GM18861 (cell line): Measurements from ENCODE around the gene TSC22D2.
"Not testable (repeated sequence)": the region's sequence is repeated elsewhere in the genome, so short reads cannot be mapped to it uniquely, and the experiment has no call there.

Experiments
- ATAC-seq: cut with Tn5 transposase; IDR thresholded peaks from one replicate; pipeline ENCODE4 v1.9.1; 2021; ENCODE audit not compliant: unreplicated experiment

TSC22D2 gene

GRCh38 chr3:150479370-150479769, 71.3 kb downstream of the TSC22D2 start:
- no peak for ATAC-seq

DNA sequence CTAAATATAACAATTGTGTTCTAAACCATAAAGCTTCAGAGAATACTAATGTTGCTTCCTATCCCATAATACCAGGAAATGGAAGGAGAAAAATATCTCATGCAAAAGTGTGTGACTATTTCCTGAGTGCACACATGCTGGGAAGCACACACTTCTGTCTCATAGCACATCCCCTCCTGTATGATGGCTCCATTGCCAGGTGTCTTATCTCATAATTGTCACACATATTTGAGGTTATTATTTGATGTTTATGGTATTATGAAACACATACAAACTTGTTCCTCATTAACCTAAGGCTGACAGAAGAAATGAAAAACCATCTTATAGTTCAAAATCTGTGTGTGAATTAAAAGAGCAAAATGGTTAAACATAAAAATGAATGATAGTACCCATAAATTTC, 72.8 kb downstream of the TSC22D2 start:
- no peak for ATAC-seq

- no peak for ATAC-seq
Measured at GRCh38 chr3:150483226-150483625, 75.1 kb downstream of the TSC22D2 start.

GRCh38 chr3:150484410-150484809, 76.3 kb downstream of the TSC22D2 start:
- no peak for ATAC-seq

GRCh38 chr3:150488867-150489266, 80.8 kb downstream of the TSC22D2 start:
- ATAC-seq, result no peak

DNA sequence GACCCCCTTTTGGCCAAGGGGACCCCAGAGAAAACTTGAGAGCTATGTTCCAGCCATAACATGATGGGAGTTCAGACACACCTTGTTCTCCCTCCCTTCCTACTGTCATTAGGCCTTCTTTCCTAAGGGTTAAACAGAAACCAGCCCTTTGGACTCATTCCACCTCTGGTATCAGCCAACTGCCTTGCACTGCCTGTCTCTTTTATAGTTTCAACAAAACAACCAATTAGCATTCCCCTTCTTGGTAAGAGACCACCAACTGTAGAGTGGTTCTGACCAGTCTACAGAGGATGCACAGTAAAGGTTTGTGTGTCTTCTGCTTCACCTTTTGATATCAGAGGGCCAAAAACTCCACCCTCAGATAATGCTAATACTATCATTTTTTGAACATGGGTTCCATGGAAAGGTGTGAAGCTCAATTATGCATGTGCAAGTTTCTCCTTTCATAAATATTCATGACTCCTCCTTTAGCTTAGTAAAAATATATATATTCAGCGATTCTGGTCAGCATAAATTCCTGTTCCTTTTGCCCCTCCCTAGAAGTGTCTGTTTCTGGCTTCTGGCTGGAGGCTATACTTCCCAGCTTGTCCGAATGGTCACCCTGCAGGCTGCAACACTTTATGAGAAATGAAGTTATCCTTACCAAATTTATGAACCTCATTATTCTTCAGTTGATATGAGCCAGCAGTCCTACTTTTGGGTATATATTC, 82.3 kb downstream of the TSC22D2 start:
- ATAC-seq, result no peak

DNA sequence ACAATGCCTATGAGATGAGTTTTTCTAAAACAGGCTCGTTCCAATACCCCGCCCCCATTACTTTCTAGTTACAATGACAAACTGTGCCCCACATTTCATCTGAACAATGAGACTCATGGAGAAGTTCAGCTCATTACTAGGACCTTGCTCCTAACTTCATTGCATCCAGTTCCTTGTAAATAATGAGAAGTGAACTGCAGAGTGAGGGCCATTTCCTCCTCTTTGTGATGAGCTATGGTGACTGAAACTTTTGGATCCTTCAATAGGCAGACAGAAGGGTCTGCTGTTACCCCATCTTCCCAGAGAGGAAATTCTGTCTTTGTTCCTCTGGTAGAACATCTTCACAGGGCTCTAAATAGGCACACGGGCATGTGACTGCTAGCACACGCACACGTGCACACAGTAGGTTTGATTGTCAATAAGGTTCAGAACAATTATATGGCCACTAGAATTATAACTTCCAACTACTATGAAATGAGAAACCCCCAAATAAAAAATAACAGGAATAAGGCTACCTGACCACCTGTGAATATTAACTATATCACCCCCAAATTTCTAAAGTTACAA, 86.4 kb downstream of the TSC22D2 start:
- ATAC-seq, result no peak

GRCh38 chr3:150495149-150495548, 87.1 kb downstream of the TSC22D2 start:
- ATAC-seq, result no peak

- no peak for ATAC-seq
Measured at GRCh38 chr3:150495563-150496168, 87.6 kb downstream of the TSC22D2 start.

- ATAC-seq, result no peak
Measured at GRCh38 chr3:150497956-150498355, 89.9 kb downstream of the TSC22D2 start.

- not testable (repeated sequence) for ATAC-seq
Measured at GRCh38 chr3:150500960-150501359, 92.9 kb downstream of the TSC22D2 start.

GRCh38 chr3:150503402-150504099, 95.5 kb downstream of the TSC22D2 start:
- no peak for ATAC-seq

DNA sequence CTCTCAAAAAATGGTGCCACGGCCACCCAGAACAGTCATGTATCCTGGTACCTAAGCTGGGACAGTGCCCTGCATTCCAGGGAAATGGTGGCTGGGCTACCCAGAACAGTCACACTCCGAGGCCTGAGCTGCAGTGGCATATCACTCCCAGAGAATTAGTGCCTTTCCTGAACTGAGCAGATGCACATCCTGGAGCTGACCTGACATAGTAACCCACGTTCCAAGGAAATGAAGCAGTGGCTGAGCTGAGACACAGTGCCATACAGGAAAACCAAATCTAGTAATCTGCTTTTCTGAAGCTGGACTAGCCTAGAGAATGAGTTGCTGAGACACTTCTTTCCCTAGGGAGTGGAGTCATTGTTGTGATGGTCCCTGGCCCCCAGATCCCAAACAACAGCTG, 96.4 kb downstream of the TSC22D2 start:
- no peak for ATAC-seq

GRCh38 chr3:150508401-150508800, 100.3 kb downstream of the TSC22D2 start:
- no peak for ATAC-seq

DNA sequence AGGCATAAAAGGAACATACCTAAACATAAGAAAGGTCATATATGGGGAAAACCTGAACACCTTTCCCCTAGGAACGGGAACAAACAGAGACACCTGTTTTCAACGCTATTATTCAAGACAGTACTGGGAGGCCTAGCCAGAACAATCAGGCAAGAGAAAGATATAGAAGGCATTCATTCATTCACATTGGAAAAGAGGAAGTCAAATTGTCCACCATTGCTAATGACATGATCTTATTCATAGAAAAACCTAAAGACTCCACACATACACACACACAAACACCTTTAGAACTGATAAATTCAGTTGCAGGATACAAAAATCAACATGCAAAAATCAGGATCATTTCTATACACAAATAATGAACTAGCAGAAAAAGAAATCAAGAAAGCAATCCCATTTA, 101.7 kb downstream of the TSC22D2 start:
- ATAC-seq, result no peak

- ATAC-seq, result no peak
Measured at GRCh38 chr3:150511122-150511821, 103.2 kb downstream of the TSC22D2 start.

GRCh38 chr3:150515210-150515609, 107.1 kb downstream of the TSC22D2 start:
- no peak for ATAC-seq
